ENCODE results near the gene RAMACL. TPM values are rescaled to one million over a fixed set of nuclear protein-coding genes. Genes with fewer than 3 reads are reported as not detected.

Gene RAMACL
- total and polyA plus RNA-seq, 2 of the 13 experiments (the other 11 are each of a cell fraction or from before 2014, with no cell fraction given): 0.09 to 0.29 TPM

- WGBS (ENCODE audit: low lambda C conversion rate): 45% methylated on average over 4 of the region's 4 CpGs
- no peak for FAIRE-seq
- BruUV-seq (replicated peaks): no TSS peak
Measured at GRCh38 chr6:166608774-166609173, 22.3 kb upstream of the RAMACL start.

More at GRCh38 chr6:166608774-166609173, 22.3 kb upstream of the RAMACL start:
- Histone ChIP-seq H3K27ac (ENCODE audit: extremely low read length, insufficient read depth, low read length) (no peak overlapping the region), H3K9ac (ENCODE audit: insufficient read depth, low read depth, low read length) (no peak overlapping the region), H3K4me3 (replicated peaks in 1 of 3; ENCODE audit: insufficient read depth in 1 of 3, low read depth in 2 of 3, low read length in 3 of 3) (no peak overlapping the region), H2AFZ (ENCODE audit: low read length) (no peak overlapping the region), H3K4me2 (ENCODE audit: low read depth, low read length) (no peak overlapping the region), H3K4me1 (ENCODE audit: insufficient read depth, low read length) (no peaks in the 10 kb centered on the region), H3K9me3 (ENCODE audit: low read length) (no peaks in the 10 kb centered on the region), H3K36me3 (replicated peaks in 1 of 2; ENCODE audit: control insufficient read depth in 1 of 2, insufficient read depth in 2 of 2, low read length in 2 of 2) (no peaks in the 10 kb centered on the region), H4K20me1 (ENCODE audit: insufficient read depth, low read length) (no peaks in the 10 kb centered on the region), H3K79me2 (ENCODE audit: insufficient read depth, low read length) (no peaks in the 10 kb centered on the region), H3K27me3 (ENCODE audit: control insufficient read depth in 1 of 2, insufficient read depth in 2 of 2, low read length in 2 of 2) (peaks cover 2 to 56% of the 10 kb centered on the region in 2 experiments; a peak in 4 of 5 replicates)
- CTCF ChIA-PET (ENCODE audit: low intra/inter-chr PET ratio, low total read pairs): no interaction called here
- in situ Hi-C loops (cut with HindIII; ENCODE audit: extremely low pct_ligation_motif_present, low pct_unique_long_range_greater_than_20kb): no loop called here
- POLR2A ChIA-PET: no interaction called here
- ATAC-seq (no peak), DNase-seq (ENCODE audit: low spot score) (no peak)
- TF ChIP-seq NR1H2 (CRISPR knock-in tag; IDR thresholded peaks at IDR 0.05; ENCODE audit: borderline replicate concordance, low read depth) (no peak), PRDM10 (CRISPR knock-in tag; IDR thresholded peaks at IDR 0.05; ENCODE audit: low read depth) (no peak), ZNF550 (CRISPR knock-in tag; IDR thresholded peaks at IDR 0.05; ENCODE audit: borderline replicate concordance) (no peak), ESRRA (CRISPR knock-in tag; IDR thresholded peaks at IDR 0.05; ENCODE audit: low read depth) (no peak), ZSCAN21 (CRISPR knock-in tag; IDR thresholded peaks at IDR 0.05; ENCODE audit: borderline replicate concordance) (no peak), ZNF530 (CRISPR knock-in tag; IDR thresholded peaks at IDR 0.05; ENCODE audit: low read depth) (no peak), NFYC (CRISPR knock-in tag; IDR thresholded peaks at IDR 0.05) (no peak), HDAC6 (IDR thresholded peaks at IDR 0.05; ENCODE audit: low read depth, low read length) (no peak)
- intact Hi-C loops (cut with micrococcal nuclease; ENCODE audit: unreplicated experiment): no loop called here

Measured in HepG2 (cell line).